OCI-LY7 (cell line): ENCODE measurements around the gene MLN.

Source experiments
- CTCF ChIP-seq: fragments of 200-600 bp; sonication (generic); conservative IDR thresholded peaks from 2 replicates; pipeline ENCODE4 v1.5.1; 2014; ENCODE audit warnings: mild to moderate bottlenecking, antibody characterized with exemption, low read length, moderate library complexity, mixed read lengths
- EZH2phosphoT487 ChIP-seq: fragments of 200-600 bp; sonication (generic); IDR thresholded peaks from 2 replicates; pipeline ENCODE4 v1.6.1; 2018; ENCODE audit warnings: low read depth, borderline replicate concordance, mild to moderate bottlenecking, mixed run types, antibody characterized with exemption, low read length, moderate library complexity, mixed read lengths

DNA sequence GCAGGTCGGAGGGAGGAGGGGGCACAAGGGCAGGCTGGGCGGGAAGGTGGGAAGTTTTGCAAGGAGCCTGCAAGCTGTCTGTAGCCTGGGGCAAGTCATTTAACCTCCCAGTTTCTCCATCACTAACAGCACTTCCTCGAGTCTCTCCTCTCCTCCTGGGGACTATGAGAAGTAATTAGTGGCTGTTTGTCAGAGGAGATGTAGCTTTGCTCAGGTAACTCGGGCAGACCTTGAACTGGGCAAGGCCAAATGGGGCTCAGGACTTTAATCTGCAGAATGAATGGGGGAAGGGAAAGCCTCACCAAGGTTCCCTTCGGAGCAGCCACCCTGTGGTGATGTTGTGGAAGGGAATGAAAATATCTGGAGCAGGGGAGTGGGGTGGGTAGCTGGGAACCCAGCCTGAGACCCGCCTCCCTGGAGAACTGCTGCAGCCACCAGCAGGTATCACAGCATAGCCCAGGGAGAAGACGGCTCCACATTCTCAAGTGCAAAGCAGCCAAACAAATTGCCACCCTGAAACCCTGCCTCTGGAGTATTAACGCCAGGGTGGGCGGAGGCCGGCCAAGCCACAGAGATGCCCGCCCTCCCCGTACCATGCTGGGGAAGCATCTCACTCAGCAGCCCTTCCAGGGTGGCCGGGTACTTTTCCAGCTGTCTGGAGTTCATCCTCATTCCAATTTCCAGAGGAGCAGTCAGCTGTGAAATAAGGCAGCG lies 8.7 kb downstream of the MLN start:
- TF ChIP-seq CTCF, result no peak
- TF ChIP-seq EZH2phosphoT487, result no peak
